GM18511 (cell line): ENCODE results near the gene SAMD9L.
"Not testable (repeated sequence)": the region's sequence is repeated elsewhere in the genome, so short reads cannot be mapped to it uniquely, and the experiment has no call there.

Source experiments
- ATAC-seq: cut with Tn5 transposase; IDR thresholded peaks from one replicate; pipeline ENCODE4 v1.9.1; 2021; ENCODE audit warnings: mild to moderate bottlenecking, moderate library complexity; ENCODE audit not compliant: unreplicated experiment

SAMD9L gene

DNA sequence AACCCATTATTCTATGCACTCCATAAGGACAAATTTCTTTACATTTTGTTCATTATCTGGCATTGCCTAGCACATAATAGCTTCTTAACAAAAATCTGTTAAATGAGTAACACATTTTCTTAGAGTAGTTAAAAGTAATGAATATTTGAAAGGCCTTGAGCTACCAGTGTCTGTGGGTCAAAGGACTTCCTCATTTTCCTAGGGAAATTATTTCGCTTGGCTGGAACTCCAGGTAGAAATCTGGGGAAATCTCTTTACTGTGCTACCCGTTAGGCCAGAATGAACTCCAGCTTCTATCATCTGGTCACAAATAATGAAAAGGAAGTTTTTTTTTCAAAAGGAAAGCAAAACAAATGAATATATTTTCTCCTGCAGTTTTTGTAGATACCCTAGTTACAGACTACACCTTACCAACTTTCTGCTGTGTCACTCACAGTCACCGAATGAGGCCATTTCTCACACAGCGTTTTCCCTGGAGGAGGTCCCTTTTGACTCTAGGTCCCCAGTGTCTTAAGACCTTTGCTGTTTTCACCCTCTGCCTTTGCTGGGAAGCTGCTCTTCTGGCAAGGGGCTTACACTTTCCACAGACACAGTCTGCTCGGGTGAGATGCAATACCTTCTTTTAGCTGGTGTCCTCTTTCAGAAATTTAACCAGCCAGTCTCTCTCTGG is 1.6 kb downstream of the SAMD9L start:
- peak; percentile 48 for ATAC-seq

DNA sequence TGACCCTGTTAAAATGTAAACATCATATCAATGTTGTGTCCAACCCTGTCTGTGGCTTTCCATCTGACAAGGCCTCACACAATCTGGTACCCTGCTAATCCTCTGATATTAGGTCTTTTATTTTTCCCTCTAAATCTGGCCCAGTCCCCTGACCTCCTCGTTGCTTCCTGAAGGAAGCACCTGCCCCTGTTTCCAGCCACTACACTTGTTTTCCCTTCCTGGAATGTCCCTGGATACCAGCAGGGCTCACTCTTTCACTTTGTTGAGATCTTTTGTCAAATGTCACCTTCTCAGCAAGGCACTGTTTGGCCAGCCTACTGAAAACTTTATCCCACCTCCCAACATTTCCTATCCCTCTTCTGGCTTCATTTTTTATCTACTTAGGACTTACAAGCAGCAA is 2.1 kb downstream of the SAMD9L start:
- ATAC-seq: no peak

DNA sequence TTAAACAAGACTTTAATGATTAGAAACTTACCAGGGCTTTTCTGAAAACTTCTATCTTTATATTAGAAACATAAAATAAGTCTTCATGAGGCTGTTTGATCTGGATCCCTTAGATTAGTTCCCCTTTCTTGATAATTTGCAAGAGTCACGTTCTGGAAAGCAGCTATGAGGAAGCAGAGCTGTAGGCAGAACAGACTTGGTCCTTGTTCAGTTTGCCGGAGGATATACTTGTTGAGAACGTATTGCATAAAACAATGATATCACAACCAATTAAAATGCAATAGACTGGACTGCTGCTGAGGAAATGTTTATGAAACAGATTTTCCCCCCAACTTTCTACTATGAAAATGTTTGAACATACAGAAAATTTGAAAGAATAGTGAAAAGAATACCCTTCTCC is 2.8 kb downstream of the SAMD9L start:
- ATAC-seq: no peak

DNA sequence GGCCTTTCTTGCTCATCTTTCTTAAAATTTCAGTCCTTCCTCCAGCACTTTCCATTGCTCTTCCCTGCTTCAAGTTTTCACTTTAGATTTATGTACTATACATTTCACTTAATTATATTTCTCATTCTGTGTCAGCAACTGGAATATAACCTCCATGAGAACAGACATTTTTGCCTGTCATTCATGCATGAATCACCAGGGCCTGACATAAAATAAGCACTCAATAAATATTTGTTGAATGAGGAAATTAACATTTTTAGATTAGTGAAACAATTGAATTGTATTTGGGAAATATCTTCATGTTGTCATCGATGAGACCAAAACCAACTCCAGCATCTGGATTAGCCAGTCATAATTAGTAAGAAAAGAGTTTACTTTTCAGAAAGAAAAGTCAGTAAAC is 6.1 kb downstream of the SAMD9L start:
- ATAC-seq: no peak

DNA sequence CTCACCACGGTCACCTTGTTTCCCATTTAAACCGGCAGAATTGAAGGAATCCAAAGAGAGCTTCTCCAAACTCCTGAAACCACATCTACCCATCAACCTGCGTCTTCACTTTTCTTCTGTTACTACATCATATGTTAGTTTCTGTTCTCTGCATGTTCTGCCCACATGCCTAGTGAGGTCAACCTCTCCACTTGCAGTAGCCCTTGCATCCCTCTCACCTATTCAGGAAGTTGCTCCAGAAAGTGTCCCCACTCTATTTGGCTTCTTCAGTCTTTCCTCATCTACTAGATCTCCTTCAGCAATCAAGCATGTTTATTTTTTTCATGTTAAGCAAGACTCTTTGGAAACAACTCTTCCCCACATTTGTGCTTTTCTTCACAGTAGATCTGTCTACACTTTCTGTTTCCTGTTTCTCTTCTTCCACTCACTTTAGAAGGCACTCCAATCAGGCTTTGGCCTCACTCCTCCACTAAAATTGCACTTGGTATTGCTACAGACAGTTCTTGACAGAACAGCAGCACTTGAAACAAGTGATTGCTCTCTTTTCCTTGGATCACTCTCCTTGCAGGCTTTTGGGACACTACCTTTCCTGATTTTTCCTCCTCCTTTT is 7.5 kb downstream of the SAMD9L start:
- ATAC-seq: no peak

DNA sequence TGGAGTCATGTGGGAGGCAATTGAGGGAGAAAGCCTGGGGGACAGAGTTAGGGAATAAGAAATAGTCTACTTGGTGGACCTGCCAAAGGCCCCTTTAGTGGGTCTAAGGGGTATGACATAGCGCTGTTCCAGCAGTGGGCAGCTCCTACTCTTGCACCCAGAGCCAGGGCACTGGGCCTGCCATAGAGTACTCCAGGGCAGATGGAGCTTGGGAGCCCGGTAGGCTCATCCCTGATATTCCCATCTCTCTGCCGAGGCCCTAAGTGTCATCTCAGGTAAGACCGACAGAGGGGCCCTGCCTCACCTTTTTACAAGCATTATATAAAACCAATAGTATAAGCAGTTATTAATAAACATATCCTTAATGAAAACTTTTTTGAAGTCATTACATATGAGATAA is 9.6 kb downstream of the SAMD9L start:
- ATAC-seq: no peak

DNA sequence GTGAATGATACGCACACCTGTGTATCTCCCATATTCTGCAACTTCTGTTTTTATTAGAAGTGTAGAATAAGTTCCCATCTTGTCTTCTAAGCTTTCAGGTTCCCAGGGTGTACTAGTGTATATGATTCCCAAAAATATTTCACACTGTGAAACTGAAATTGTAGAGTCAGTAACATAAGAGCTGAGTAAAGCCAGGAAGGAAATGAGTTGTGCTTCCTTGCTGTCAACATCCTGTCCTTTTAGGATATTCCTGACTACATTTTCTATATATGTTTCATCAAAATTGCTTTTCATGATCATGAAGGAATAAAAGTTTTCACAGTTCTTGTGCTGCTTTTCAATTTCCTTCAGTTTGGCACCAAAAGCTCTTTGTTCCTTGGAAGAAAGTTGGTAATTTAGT is 15.2 kb downstream of the SAMD9L start:
- no peak for ATAC-seq

DNA sequence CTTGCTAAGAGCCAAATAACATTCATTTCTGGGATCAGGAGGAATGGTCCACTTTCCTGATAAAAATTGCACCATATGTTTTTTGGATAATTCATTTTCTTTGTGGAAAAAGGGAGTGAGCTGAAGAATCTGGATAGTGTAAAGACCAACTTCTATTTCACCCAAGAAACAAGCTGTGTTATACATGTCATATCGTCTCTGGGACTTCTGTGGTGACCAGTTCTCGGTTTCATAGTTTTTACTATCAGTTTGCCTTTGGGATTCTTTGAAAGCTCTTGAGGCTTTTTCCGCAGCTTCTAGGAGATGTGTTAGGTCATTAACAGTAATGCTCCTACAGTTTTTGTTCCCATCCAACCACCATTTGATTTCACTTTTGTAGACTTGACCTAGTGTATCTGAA is 16.0 kb downstream of the SAMD9L start:
- no peak for ATAC-seq

DNA sequence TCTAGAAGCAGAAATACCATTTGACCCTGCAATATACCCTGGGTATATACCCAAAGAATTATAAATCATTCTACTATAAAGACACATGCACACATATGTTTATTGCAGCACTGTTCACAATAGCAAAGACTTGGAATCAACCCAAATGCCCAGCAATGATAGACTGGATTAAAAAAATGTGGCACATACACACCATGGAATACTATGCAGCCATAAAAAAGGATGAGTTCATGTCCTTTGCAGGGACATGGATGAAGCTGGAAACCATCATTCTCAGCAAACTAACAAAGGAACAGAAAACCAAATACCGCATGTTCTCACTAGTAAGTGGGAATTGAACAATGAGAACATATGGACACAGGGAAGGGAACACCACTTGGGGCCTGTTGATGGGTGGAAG is 21.2 kb downstream of the SAMD9L start:
- ATAC-seq: not testable (repeated sequence)

DNA sequence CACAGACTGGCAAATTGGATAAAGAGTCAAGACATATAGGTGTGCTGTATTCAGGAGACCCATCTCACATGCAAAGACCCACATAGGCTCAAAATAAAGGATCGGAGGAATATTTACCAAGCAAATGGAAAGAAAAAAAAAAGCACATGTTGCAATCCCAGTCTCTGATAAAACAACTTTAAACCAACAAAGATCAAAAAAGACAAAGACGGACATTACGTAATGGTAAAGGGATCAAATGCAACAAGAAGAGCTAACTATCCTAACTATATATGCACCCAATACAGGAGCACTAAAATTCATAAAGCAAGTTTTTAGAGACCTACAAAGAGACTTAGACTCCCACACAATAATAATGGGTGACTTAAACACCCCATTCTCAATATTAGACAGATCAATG is 24.7 kb downstream of the SAMD9L start:
- ATAC-seq: not testable (repeated sequence)

DNA sequence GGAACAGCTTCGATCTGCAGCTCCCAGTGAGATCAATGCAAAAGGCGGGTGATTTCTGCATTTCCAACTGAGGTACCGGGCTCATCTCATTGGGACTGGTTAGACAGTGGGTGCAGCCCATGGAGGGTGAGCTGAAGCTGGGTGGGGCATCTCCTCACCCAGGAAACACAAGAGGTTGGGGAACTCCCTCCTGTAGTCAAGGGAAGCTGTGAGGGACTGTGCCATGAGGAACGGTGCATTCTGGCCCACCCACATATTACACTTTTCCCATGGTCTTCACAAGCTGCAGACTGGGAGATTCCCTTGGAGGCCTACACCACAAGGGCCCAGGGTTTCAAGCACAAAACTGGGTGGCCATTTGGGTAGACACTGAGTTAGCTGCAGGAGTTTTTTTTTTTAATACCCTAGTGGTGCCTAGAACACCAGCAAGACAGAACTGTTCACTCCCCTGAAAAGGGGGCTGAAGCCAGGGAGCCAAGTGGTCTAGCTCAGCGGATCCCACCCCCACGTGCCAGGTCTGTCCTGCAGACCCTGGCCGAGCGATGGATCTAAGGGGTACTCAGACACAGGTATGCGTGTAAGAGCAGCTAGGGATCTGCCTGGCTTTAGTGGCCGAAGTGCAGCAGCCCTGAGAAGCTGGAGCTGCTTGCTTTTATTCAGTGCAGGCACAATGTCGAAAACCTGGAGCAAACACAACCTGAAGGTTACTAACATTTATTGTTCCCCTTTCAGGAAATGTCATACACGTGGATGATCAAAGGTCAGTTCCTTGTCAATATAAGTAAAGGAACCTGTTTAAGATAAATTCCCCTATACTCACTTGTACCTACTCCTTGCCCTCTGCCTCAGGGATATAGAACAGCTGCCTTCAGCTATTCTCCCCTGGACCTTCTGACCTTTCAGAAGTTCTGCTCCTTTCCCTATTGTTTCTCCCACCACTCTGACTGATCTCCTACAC is 27.3 kb downstream of the SAMD9L start:
- ATAC-seq: no peak

DNA sequence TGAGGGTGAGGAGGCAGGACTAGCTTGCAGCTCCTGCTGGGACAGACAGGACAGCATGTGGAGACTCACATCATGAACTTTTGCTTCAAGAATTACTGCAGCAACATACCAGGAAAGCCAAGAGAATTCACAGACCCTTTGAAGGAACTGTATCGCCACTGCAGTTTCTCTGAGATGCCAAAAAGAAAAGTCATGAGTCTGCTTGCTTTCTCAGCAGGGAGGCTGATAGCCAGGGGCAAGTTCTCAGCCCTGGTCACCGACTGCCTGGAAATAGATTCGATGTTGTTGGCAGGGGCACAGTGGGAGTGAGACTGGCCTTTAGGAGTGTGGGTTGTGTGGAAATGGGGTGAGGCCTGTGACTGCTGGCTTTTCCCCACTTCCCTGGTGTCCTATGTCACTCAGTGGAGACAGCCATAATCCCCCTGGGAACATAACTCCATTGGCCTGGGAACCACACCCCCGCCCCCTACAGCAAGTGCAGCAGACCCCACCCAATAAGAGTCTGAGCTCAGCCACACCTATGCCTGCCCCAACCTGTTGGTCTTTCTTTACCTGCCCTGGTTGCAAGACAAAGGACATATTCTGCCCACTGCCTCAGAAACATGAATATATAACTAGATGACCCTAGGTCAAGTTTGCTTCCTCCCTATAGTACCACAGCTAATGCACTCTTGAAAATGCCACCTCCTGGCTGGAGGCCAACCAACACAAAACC is 28.8 kb downstream of the SAMD9L start:
- no peak for ATAC-seq

DNA sequence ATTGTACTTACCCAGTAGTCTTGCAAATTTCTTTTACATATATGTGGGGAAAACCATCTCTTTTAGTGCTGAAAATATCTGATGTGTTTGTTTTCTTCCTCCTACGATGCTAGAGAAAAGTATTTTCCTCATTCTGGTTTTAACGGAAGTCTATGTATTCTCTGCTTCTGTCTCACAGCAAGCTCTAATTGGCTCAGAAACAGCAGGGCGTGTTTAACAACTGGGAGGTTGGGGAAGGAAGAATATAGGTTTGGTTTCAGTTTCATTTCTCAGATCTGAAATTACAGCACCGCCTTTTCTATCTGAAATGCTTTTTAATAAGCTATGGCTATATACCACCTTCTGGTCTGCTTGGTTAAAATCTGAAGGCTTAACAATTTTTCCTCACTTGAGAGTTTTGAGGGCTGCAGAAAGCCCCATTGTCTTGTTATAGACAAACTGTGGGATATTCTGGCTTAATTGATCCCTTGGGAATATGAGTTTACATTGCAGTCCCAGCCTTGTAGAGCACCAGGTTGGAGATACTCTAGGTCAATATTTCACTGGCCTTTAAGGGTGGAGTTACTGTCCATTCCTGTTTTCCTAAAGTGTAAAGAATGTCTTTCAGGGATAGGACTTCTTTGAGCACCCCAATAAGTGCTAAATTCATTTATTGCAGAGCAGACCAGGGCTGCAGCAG is 30.2 kb downstream of the SAMD9L start, which contains the start of gene SAMD9:
Gene SAMD9 (minus strand): TSS at position 128 of the 679 bp plus-strand sequence. CDS start 11,882 bp downstream, outside the sequence.
- peak; percentile 100 for ATAC-seq

DNA sequence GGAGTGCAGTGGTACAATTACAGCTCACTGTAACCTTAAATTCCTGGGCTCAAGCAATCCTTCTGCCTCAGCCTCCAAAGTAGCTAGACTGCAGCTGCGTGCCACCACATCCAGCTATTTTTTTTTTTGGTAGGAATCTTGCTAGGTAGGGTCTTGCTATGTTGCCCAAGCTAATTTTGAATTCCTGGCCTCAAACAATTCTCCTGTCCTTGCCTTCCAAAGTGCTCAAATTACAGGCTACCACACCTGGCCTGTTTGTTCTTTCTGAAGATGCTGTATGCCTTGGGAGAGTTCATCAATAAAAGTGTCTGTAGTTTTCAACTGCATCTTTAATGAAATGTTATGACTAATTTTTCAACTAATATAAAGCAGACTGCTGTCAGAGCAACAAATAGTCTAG is 30.9 kb downstream of the SAMD9L start:
- ATAC-seq: peak; percentile 42

DNA sequence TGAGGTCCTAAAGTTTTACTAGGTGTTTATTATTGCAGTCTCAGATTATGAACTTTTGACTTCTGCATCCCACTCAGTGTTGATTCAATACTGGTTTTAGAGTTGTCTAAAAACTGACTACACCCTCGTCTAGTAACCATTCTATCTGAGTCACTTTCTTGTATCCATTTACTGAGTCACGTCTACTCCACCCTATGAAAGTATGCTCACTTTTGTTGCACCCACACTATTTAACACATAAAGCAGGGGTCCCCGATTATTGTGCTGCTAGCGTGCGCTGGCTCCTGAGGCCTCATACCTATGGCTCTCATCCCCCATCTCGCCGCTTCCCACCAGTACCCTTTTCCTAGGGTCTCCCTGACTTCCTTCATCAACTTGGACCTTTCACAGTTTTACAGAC is 32.4 kb downstream of the SAMD9L start:
- ATAC-seq: no peak

DNA sequence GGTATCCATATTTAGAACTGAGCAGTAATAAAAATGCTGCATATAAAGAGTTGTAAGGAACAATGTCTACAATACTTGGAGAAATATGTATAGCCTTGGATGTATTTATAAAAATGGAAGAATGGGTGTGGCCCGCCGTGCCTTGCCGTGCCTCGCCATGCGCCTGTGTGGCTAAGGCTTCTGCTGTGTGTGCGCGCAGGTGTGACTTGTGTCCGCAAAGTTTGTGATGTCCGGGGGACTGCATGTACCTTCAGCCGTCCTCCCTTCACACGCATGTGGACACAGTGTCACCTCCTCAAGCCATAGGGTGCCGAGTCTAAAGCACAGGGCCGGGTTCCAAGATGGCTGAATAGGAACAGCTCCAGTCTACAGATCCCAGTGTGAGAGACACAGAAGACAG is 40.2 kb downstream of the SAMD9L start:
- ATAC-seq: no peak

DNA sequence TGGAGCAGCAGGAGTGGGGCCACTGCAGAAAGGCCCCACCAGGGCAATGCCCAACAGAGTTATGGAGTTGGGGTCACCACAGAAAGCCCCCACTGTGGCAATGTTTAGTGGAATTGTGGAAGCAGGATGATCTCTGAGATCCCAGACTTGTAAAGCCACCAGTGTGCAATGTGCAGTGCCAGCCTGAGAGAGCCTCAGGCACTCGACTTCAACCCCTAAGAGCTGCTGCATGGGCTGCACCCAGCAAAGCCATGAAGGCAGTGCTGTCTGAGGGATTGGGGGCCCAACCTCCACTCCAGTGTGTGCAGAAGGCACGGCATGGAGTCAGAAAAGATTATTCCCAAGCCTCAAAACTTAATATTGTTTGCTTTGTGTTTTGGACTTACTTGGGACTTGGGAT is 50.8 kb downstream of the SAMD9L start:
- no peak for ATAC-seq

DNA sequence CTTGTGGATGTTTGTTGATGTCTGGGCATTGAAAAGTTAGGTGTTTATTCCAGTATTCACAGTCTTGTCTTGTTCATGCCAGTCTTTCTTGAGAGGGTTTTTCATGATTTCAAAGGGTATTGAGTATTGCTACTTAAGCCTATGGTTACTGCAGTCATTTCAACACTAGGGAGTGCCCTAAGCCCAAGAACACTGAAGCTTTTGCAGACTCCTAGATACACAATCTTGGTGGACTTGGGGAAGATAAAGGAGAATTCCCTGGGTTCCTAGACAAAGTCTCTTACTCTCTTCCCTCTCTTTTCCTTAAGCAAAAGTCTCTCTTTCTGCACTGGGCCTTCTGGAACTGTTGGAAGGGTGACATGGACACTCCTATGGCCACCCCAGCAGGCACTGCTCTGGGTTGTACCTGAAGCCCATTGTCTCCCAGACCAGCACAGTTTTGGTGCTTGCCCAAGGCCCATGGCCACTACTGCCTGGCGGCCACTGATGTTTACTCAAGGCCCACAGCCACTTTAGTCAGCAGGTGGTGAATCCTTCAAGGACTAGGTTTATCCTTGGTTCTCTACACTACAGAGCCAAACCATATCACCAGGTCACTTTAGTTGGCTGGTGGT is 55.3 kb downstream of the SAMD9L start:
- peak; percentile 75 for ATAC-seq
